Sigmoid colon (tissue), 7 donors: ENCODE measurements around the gene MRPL43. TPM values are rescaled to one million over a fixed set of nuclear protein-coding genes. Genes with fewer than 3 reads are reported as not detected.

Experiments used
- DNase-seq: peaks from one replicate; pipeline ENCODE4 v3.0.0-alpha.2; 2019
- H3K27ac ChIP-seq, 4 donors: fragments of 200-600 bp; sonication (generic); one replicate each; pipeline ENCODE4 v1.5.1; 2016 to 2019; ENCODE audit warnings: mild to moderate bottlenecking in 1 of 4
- H3K27me3 ChIP-seq, 3 donors: fragments of 200-600 bp; sonication (generic); one replicate each; pipeline ENCODE4 v1.5.1; 2019; ENCODE audit warnings: mild to moderate bottlenecking in 1 of 3
- H3K36me3 ChIP-seq, 4 donors: fragments of 200-600 bp; sonication (generic); one replicate each; pipeline ENCODE4 v1.5.1; 2016 to 2019
- H3K4me1 ChIP-seq, 4 donors: fragments of 200-600 bp; sonication (generic); one replicate each; pipeline ENCODE4 v1.5.1; 2017 to 2019
- H3K4me3 ChIP-seq, 4 donors: fragments of 200-600 bp; sonication (generic); one replicate each; pipeline ENCODE4 v1.5.1; 2017 to 2019; ENCODE audit warnings: mild to moderate bottlenecking in 2 of 4, moderate library complexity in 1 of 4
- H3K9me3 ChIP-seq, 4 donors: fragments of 200-600 bp in 3 of 4; sonication (generic) in 3 of 4; one replicate each; pipeline versions ENCODE4 v1.5.1 to v1.6.1; 2013 to 2019
- CTCF ChIP-seq, 4 experiments: fragments of 450-650 bp in 3 of 4; fragments of 200-600 bp in 1 of 4; IDR thresholded peaks; one replicate each; pipeline ENCODE4 v1.5.1; 2016 to 2019; ENCODE audit warnings: antibody characterized with exemption in 4 of 4, mild to moderate bottlenecking in 3 of 4, moderate library complexity in 2 of 4
- EP300 ChIP-seq, 4 donors: sonication (generic); formaldehyde crosslinking; IDR thresholded peaks; one replicate each; pipeline ENCODE4 v1.6.1; 2017; ENCODE audit warnings: antibody characterized with exemption in 4 of 4
- POLR2A ChIP-seq, 2 donors: fragments of 450-650 bp; IDR thresholded peaks; one replicate each; pipeline ENCODE4 v1.6.1; 2016; ENCODE audit warnings: antibody characterized with exemption in 2 of 2, mild to moderate bottlenecking in 2 of 2, moderate library complexity in 2 of 2
- POLR2AphosphoS5 ChIP-seq, 4 donors: sonication (generic); formaldehyde crosslinking; IDR thresholded peaks; one replicate each; pipeline ENCODE4 v1.6.1; 2017; ENCODE audit warnings: antibody characterized with exemption in 4 of 4
- WGBS, 2 donors: extraction: QIAGEN DNeasy Blood & Tissue Kit; methylation state at CpG; one replicate each; pipeline ENCODE4 v1.1.7; 2013; 5-methylcytosine and 5-hydroxymethylcytosine counted together
- intact Hi-C: fragments of 100-400 bp; cut with DNase I; formaldehyde crosslinking; loops from one replicate; pipeline ENCODE4 v1.15.1; 2023
- polyA plus RNA-seq, 3 donors: library from polyadenylated mRNA; stranded (reverse); fragments of 200-250 nt; gene quantifications; one replicate each; pipeline ENCODE4 v1.2.3, GENCODE V29; 2013
- total RNA-seq, 4 donors: library from RNA; depleted of rRNA; stranded (reverse); fragments of >200 nt; gene quantifications; one replicate each; pipeline ENCODE4 v1.1.0, GENCODE V29; 2016
- donor health status: healthy with polysubstance abuse.
- donor health status: Bipolar disorder and iron deficiency.
- donor health status: healthy.

MRPL43 gene
- total and polyA plus RNA-seq, 7 donors = 73.8 to 119 (median 88.4) TPM

- Histone ChIP-seq H3K4me3 (no peak overlapping the region), H3K27me3 (no peaks in the 10 kb centered on the region), H3K27ac (no peak overlapping the region), H3K9me3 (no peaks in the 10 kb centered on the region), H3K36me3 (peaks cover 5 to 46% (median 8%) of the 10 kb centered on the region in 4 donors), H3K4me1 (peaks cover 0 to 27% (median 23%) of the 10 kb centered on the region in 4 donors)
- DNase-seq = peak; percentile 45
- TF ChIP-seq EP300 (IDR thresholded peaks at IDR 0.05) = no peak
- 87 to 89% methylated on average over 13 of the region's 13 CpGs for WGBS, 2 donors
- intact Hi-C loops = no loop called here
Observed at GRCh38 chr10:100983868-100984671, 3.2 kb downstream of the MRPL43 start.

GRCh38 chr10:100982916-100983830, 4.1 kb downstream of the MRPL43 start:
- intact Hi-C loops = no loop called here
- H3K4me3 ChIP-seq = no peak overlapping the region
- peak; percentile 59 for DNase-seq
- no peak overlapping the region for H3K27ac ChIP-seq
- peaks cover 0 to 18% (median 16%) of the 10 kb centered on the region in 4 donors for H3K4me1 ChIP-seq
- WGBS, 2 donors = 92% methylated on average over 24 of the region's 24 CpGs
- no peaks in the 10 kb centered on the region for H3K9me3 ChIP-seq
- peaks cover 5 to 46% (median 8%) of the 10 kb centered on the region in 4 donors for H3K36me3 ChIP-seq
- TF ChIP-seq POLR2AphosphoS5 (IDR thresholded peaks at IDR 0.05) (no peak), CTCF (IDR thresholded peaks at IDR 0.05) (no peak), POLR2A (IDR thresholded peaks at IDR 0.05) (no peak), EP300 (IDR thresholded peaks at IDR 0.05) (no peak)
- H3K27me3 ChIP-seq = no peaks in the 10 kb centered on the region

- WGBS, 2 donors = 88 to 91% methylated on average over 5 of the region's 5 CpGs
- no peak overlapping the region for H3K27ac ChIP-seq
- TF ChIP-seq POLR2A (IDR thresholded peaks at IDR 0.05) (no peak), CTCF (IDR thresholded peaks at IDR 0.05) (no peak), EP300 (IDR thresholded peaks at IDR 0.05) (no peak), POLR2AphosphoS5 (IDR thresholded peaks at IDR 0.05) (no peak)
- no peaks in the 10 kb centered on the region for H3K27me3 ChIP-seq
- no peaks in the 10 kb centered on the region for H3K9me3 ChIP-seq
- intact Hi-C loops = no loop called here
- peaks cover 5 to 49% (median 8%) of the 10 kb centered on the region in 4 donors for H3K36me3 ChIP-seq
- peaks cover 0 to 4% (median 3%) of the 10 kb centered on the region in 4 donors for H3K4me1 ChIP-seq
- no peak overlapping the region for H3K4me3 ChIP-seq
- no peak for DNase-seq
Observed at GRCh38 chr10:100981178-100981772, 6.0 kb downstream of the MRPL43 start.

GRCh38 chr10:100980711-100981110, 6.6 kb downstream of the MRPL43 start:
- TF ChIP-seq POLR2AphosphoS5 (IDR thresholded peaks at IDR 0.05) (no peak), EP300 (IDR thresholded peaks at IDR 0.05) (no peak), POLR2A (IDR thresholded peaks at IDR 0.05) (no peak), CTCF (IDR thresholded peaks at IDR 0.05) (no peak)
- Histone ChIP-seq H3K4me1 (no peaks in the 10 kb centered on the region), H3K9me3 (no peaks in the 10 kb centered on the region), H3K36me3 (peaks cover 5 to 49% (median 8%) of the 10 kb centered on the region in 4 donors), H3K27ac (no peak overlapping the region), H3K4me3 (no peak overlapping the region), H3K27me3 (no peaks in the 10 kb centered on the region)
- DNase-seq = peak; percentile 46
- intact Hi-C loops = no loop called here
- 95 to 97% methylated on average over 7 of the region's 7 CpGs for WGBS, 2 donors
